Stimulated activated memory B cell treated with anti-CD40 and anti-IgM and Interleukin-4, amounts not matched to agents 10 μg/mL and 1 μg/mL and 100 μg/mL, for 72 hours (primary cell): ENCODE data around the gene TRABD.

Source experiments
- ATAC-seq: fragments of 150-1000 bp; cut with Tn5 transposase; 2 replicates; pipeline ENCODE4 v1.10.0; 2021
- H3K27ac Mint-ChIP-seq: one replicate; pipeline ENCODE4 v1.8.0; 2022; ENCODE audit warnings: mild to moderate bottlenecking, mixed read lengths
- H3K27me3 Mint-ChIP-seq: one replicate; pipeline ENCODE4 v1.8.0; 2022; ENCODE audit warnings: mixed read lengths
- H3K36me3 Mint-ChIP-seq: one replicate; pipeline ENCODE4 v1.8.0; 2022; ENCODE audit warnings: mixed read lengths
- H3K4me1 Mint-ChIP-seq: one replicate; pipeline ENCODE4 v1.8.0; 2022; ENCODE audit warnings: mixed read lengths
- H3K4me3 Mint-ChIP-seq: one replicate; pipeline ENCODE4 v1.8.0; 2022; ENCODE audit warnings: mild to moderate bottlenecking, moderate library complexity, mixed read lengths
- H3K9me3 Mint-ChIP-seq: one replicate; pipeline ENCODE4 v1.8.0; 2022; ENCODE audit warnings: mixed read lengths

TRABD gene

GRCh38 chr22:50208939-50209892 is 23.5 kb downstream of the TRABD start:
- peaks cover 50% of the 10 kb centered on the region for H3K36me3 Mint-ChIP-seq
- peak; percentile 52 for ATAC-seq
- no peak overlapping the region for H3K27ac Mint-ChIP-seq
- H3K4me1 Mint-ChIP-seq: peaks cover 48% of the 10 kb centered on the region
- H3K9me3 Mint-ChIP-seq: no peaks in the 10 kb centered on the region
- no peak overlapping the region for H3K4me3 Mint-ChIP-seq
- no peaks in the 10 kb centered on the region for H3K27me3 Mint-ChIP-seq

- no peak overlapping the region for H3K27ac Mint-ChIP-seq
- H3K4me3 Mint-ChIP-seq: no peak overlapping the region
- H3K36me3 Mint-ChIP-seq: peaks cover 50% of the 10 kb centered on the region
- H3K9me3 Mint-ChIP-seq: no peaks in the 10 kb centered on the region
- H3K4me1 Mint-ChIP-seq: peaks cover 47% of the 10 kb centered on the region
- H3K27me3 Mint-ChIP-seq: no peaks in the 10 kb centered on the region
- peak; percentile 68 for ATAC-seq
Observed at GRCh38 chr22:50209893-50210292, 24.2 kb downstream of the TRABD start.

- Mint-ChIP-seq H3K27ac (no peak overlapping the region), H3K27me3 (no peaks in the 10 kb centered on the region), H3K4me3 (no peak overlapping the region), H3K4me1 (peaks cover 47% of the 10 kb centered on the region), H3K36me3 (peaks cover 51% of the 10 kb centered on the region), H3K9me3 (no peaks in the 10 kb centered on the region)
- no peak for ATAC-seq
Observed at GRCh38 chr22:50210378-50211139, 24.8 kb downstream of the TRABD start.

GRCh38 chr22:50211147-50211546 is 25.4 kb downstream of the TRABD start:
- Mint-ChIP-seq H3K27ac (no peak overlapping the region), H3K27me3 (no peaks in the 10 kb centered on the region), H3K4me3 (no peak overlapping the region), H3K36me3 (peaks cover 54% of the 10 kb centered on the region), H3K4me1 (peaks cover 46% of the 10 kb centered on the region), H3K9me3 (no peaks in the 10 kb centered on the region)
- ATAC-seq: no peak

GRCh38 chr22:50213263-50213662 is 27.6 kb downstream of the TRABD start:
- Mint-ChIP-seq H3K36me3 (peaks cover 56% of the 10 kb centered on the region), H3K9me3 (no peaks in the 10 kb centered on the region), H3K4me3 (no peak overlapping the region), H3K4me1 (peaks cover 27% of the 10 kb centered on the region), H3K27me3 (no peaks in the 10 kb centered on the region), H3K27ac (no peak overlapping the region)
- ATAC-seq: no peak

GRCh38 chr22:50215297-50216054 is 29.8 kb downstream of the TRABD start:
- Mint-ChIP-seq H3K36me3 (peaks cover 70% of the 10 kb centered on the region), H3K4me3 (no peak overlapping the region), H3K9me3 (no peaks in the 10 kb centered on the region), H3K27me3 (no peaks in the 10 kb centered on the region), H3K4me1 (peaks cover 19% of the 10 kb centered on the region), H3K27ac (peak overlapping the region; percentile 33)
- ATAC-seq: no peak

- Mint-ChIP-seq H3K27ac (no peak overlapping the region), H3K4me1 (peaks cover 19% of the 10 kb centered on the region), H3K27me3 (no peaks in the 10 kb centered on the region), H3K36me3 (peaks cover 75% of the 10 kb centered on the region), H3K4me3 (no peak overlapping the region), H3K9me3 (no peaks in the 10 kb centered on the region)
- no peak for ATAC-seq
Observed at GRCh38 chr22:50216055-50216683, 30.5 kb downstream of the TRABD start.

- Mint-ChIP-seq H3K36me3 (peaks cover 76% of the 10 kb centered on the region), H3K4me1 (peaks cover 19% of the 10 kb centered on the region), H3K27me3 (no peaks in the 10 kb centered on the region), H3K9me3 (no peaks in the 10 kb centered on the region), H3K4me3 (no peak overlapping the region), H3K27ac (no peak overlapping the region)
- no peak for ATAC-seq
Observed at GRCh38 chr22:50216684-50217520, 31.2 kb downstream of the TRABD start.

GRCh38 chr22:50217543-50218152 is 31.9 kb downstream of the TRABD start:
- H3K27me3 Mint-ChIP-seq: no peaks in the 10 kb centered on the region
- no peaks in the 10 kb centered on the region for H3K9me3 Mint-ChIP-seq
- no peak overlapping the region for H3K27ac Mint-ChIP-seq
- ATAC-seq: no peak
- H3K4me3 Mint-ChIP-seq: no peak overlapping the region
- H3K36me3 Mint-ChIP-seq: peaks cover 72% of the 10 kb centered on the region
- peaks cover 19% of the 10 kb centered on the region for H3K4me1 Mint-ChIP-seq

- Mint-ChIP-seq H3K4me1 (peaks cover 12% of the 10 kb centered on the region), H3K27me3 (no peaks in the 10 kb centered on the region), H3K9me3 (no peaks in the 10 kb centered on the region), H3K27ac (no peak overlapping the region), H3K36me3 (peaks cover 72% of the 10 kb centered on the region), H3K4me3 (no peak overlapping the region)
- ATAC-seq: no peak
Observed at GRCh38 chr22:50218153-50218995, 32.7 kb downstream of the TRABD start.

GRCh38 chr22:50218996-50219727 is 33.4 kb downstream of the TRABD start:
- peak; percentile 39 for ATAC-seq
- Mint-ChIP-seq H3K4me3 (no peak overlapping the region), H3K27me3 (no peaks in the 10 kb centered on the region), H3K4me1 (peaks cover 7% of the 10 kb centered on the region), H3K36me3 (peaks cover 72% of the 10 kb centered on the region), H3K27ac (no peak overlapping the region), H3K9me3 (no peaks in the 10 kb centered on the region)

GRCh38 chr22:50219800-50220602 is 34.3 kb downstream of the TRABD start:
- H3K4me3 Mint-ChIP-seq: no peak overlapping the region
- H3K9me3 Mint-ChIP-seq: no peaks in the 10 kb centered on the region
- no peak for ATAC-seq
- no peak overlapping the region for H3K27ac Mint-ChIP-seq
- H3K36me3 Mint-ChIP-seq: peaks cover 70% of the 10 kb centered on the region
- no peaks in the 10 kb centered on the region for H3K27me3 Mint-ChIP-seq
- H3K4me1 Mint-ChIP-seq: peaks cover 3% of the 10 kb centered on the region
